Esophagus squamous epithelium (tissue), 4 donors: ENCODE results near the gene NFAT5.
"Not testable (repeated sequence)": the region's sequence is repeated elsewhere in the genome, so short reads cannot be mapped to it uniquely, and the experiment has no call there.

Experiments
- CTCF ChIP-seq, 6 experiments: fragments of 450-650 bp in 4 of 6; fragments of 200-600 bp in 2 of 6; sonication (generic) in 2 of 6; IDR thresholded peaks; one replicate each; pipeline ENCODE4 v1.5.1; 2016 to 2019; ENCODE audit warnings: antibody characterized with exemption in 6 of 6, mild to moderate bottlenecking in 4 of 6, moderate library complexity in 4 of 6
- POLR2A ChIP-seq, 4 donors: fragments of 450-650 bp; IDR thresholded peaks; one replicate each; pipeline ENCODE4 v1.6.1; 2017; ENCODE audit warnings: antibody characterized with exemption in 4 of 4, mild to moderate bottlenecking in 4 of 4, moderate library complexity in 3 of 4

- not testable (repeated sequence) for TF ChIP-seq CTCF, POLR2A (IDR thresholded peaks at IDR 0.05)
Observed at GRCh38 chr16:69561367-69561766, 4.4 kb upstream of the NFAT5 start.
